A549 (cell line): ENCODE data around the gene RGS16.

ENCODE experiments used
- CHD2 ChIP-seq: fragments of 150-350 bp; IDR thresholded peaks from 2 replicates; pipeline ENCODE4 v1.6.1; 2014; ENCODE audit warnings: low read length; ENCODE audit not compliant: partially characterized antibody
- CHD4 ChIP-seq: fragments of 200-600 bp; sonication (generic); IDR thresholded peaks from 2 replicates; pipeline ENCODE4 v1.6.1; 2016; ENCODE audit warnings: antibody characterized with exemption, mild to moderate bottlenecking, borderline replicate concordance
- CTCF ChIP-seq: fragments of >200 bp; sonication (Bioruptor Twin); formaldehyde crosslinking; IDR thresholded peaks from 3 replicates; pipeline ENCODE4 v1.5.1; 2016
- EP300 ChIP-seq, 2 experiments: fragments of >200 bp; sonication (Bioruptor Twin); formaldehyde crosslinking; IDR thresholded peaks; 2 replicates in 1 of 2; 3 replicates in 1 of 2; pipeline ENCODE4 v1.6.1; 2016 to 2017
- HDAC2 ChIP-seq: fragments of 200-600 bp; sonication (generic); IDR thresholded peaks from 2 replicates; pipeline ENCODE4 v1.6.1; 2016
- JUN ChIP-seq, 2 experiments: fragments of >200 bp; sonication (Bioruptor Twin); formaldehyde crosslinking; IDR thresholded peaks; 2 replicates in 1 of 2; 3 replicates in 1 of 2; pipeline ENCODE4 v1.6.1; 2016 to 2017
- POLR2A ChIP-seq: IDR thresholded peaks from 2 replicates; pipeline ENCODE4 v1.6.1; 2012; ENCODE audit warnings: mild to moderate bottlenecking, low read length
- RCOR1 ChIP-seq: fragments of 150-350 bp; IDR thresholded peaks from 2 replicates; pipeline ENCODE4 v1.6.1; 2014; ENCODE audit warnings: antibody characterized with exemption, low read length, low read depth
- RFX5 ChIP-seq: fragments of 450-650 bp; IDR thresholded peaks from 2 replicates; pipeline ENCODE4 v1.7.1; 2014; ENCODE audit warnings: antibody characterized with exemption, mild to moderate bottlenecking, moderate library complexity
- RNF2 ChIP-seq: fragments of 200-600 bp; sonication (generic); IDR thresholded peaks from 2 replicates; pipeline ENCODE4 v1.6.1; 2016; ENCODE audit warnings: low read depth, mild to moderate bottlenecking, antibody characterized with exemption, moderate library complexity, borderline replicate concordance

- TF ChIP-seq EP300 (IDR thresholded peaks at IDR 0.05) (no peak), RFX5 (no peak), CTCF (no peak), RNF2 (no peak), POLR2A (no peak), RCOR1 (no peak), JUN (IDR thresholded peaks at IDR 0.05) (no peak), CHD4 (no peak), HDAC2 (no peak), CHD2 (no peak)
Observed at GRCh38 chr1:182621906-182622305, 17.7 kb upstream of the RGS16 start.
